H1 (cell line): ENCODE data around the gene IL32. TPM values are rescaled to one million over a fixed set of nuclear protein-coding genes. Genes with fewer than 3 reads are reported as not detected.

Experiments used
- E2F6 ChIP-seq: IDR thresholded peaks from 2 replicates; pipeline ENCODE4 v1.6.1; 2012; ENCODE audit warnings: inconsistent platforms
- GABPA ChIP-seq: IDR thresholded peaks from 2 replicates; pipeline ENCODE4 v1.6.1; 2011; ENCODE audit warnings: mild to moderate bottlenecking, low read length, moderate library complexity, borderline replicate concordance; ENCODE audit not compliant: insufficient read depth
- HDAC6 ChIP-seq: IDR thresholded peaks from one replicate; pipeline ENCODE4 v1.7.1; 2012; ENCODE audit warnings: low read depth, mild to moderate bottlenecking, inconsistent platforms, low read length, moderate library complexity
- JUN ChIP-seq: IDR thresholded peaks from 2 replicates; pipeline ENCODE4 v1.6.1; 2011; ENCODE audit warnings: low read depth, mild to moderate bottlenecking, improper control_type of control experiment, low read length
- JUND ChIP-seq: IDR thresholded peaks from 2 replicates; pipeline ENCODE4 v1.6.1; 2011; ENCODE audit warnings: mild to moderate bottlenecking, improper control_type of control experiment, low read length
- KDM4A ChIP-seq: IDR thresholded peaks from one replicate; pipeline ENCODE4 v1.7.1; 2012; ENCODE audit warnings: low read depth, mild to moderate bottlenecking, moderate library complexity, low read length, inconsistent platforms; ENCODE audit not compliant: severe bottlenecking
- MAX ChIP-seq: IDR thresholded peaks from 2 replicates; pipeline ENCODE4 v1.6.1; 2012; ENCODE audit warnings: inconsistent platforms
- NANOG ChIP-seq: IDR thresholded peaks from 2 replicates; pipeline ENCODE4 v1.6.1; 2011; ENCODE audit warnings: low read length, low read depth, mild to moderate bottlenecking, inconsistent platforms; ENCODE audit not compliant: insufficient read depth, poor library complexity, severe bottlenecking
- NRF1 ChIP-seq: IDR thresholded peaks from 2 replicates; pipeline ENCODE4 v1.6.1; 2011; ENCODE audit warnings: mild to moderate bottlenecking, low read depth, low read length, improper control_type of control experiment
- POLR2A ChIP-seq, 2 experiments: IDR thresholded peaks; 1 replicate in 1 of 2; 2 replicates in 1 of 2; pipeline ENCODE4 v1.6.1; 2011; ENCODE audit warnings: low read depth in 2 of 2, low read length in 2 of 2, mild to moderate bottlenecking in 2 of 2; ENCODE audit errors: control extremely low read depth in 1 of 2
- RAD21 ChIP-seq, 2 experiments: IDR thresholded peaks in 1 of 2; conservative IDR thresholded peaks in 1 of 2; 2 replicates each; pipeline ENCODE4 v1.6.1; 2011; ENCODE audit warnings: low read depth in 2 of 2, low read length in 2 of 2, improper control_type of control experiment in 1 of 2, inconsistent platforms in 1 of 2, mild to moderate bottlenecking in 1 of 2, moderate library complexity in 1 of 2
- SIX5 ChIP-seq: IDR thresholded peaks from 2 replicates; pipeline ENCODE4 v1.6.1; 2011; ENCODE audit warnings: mild to moderate bottlenecking, low read depth, low read length
- SP1 ChIP-seq: IDR thresholded peaks from 2 replicates; pipeline ENCODE4 v1.6.1; 2011; ENCODE audit warnings: low read depth, low read length
- SP4 ChIP-seq: IDR thresholded peaks from 2 replicates; pipeline ENCODE4 v1.6.1; 2012; ENCODE audit warnings: low read length, inconsistent platforms
- SRF ChIP-seq: IDR thresholded peaks from 2 replicates; pipeline ENCODE4 v1.6.1; 2011; ENCODE audit warnings: mild to moderate bottlenecking, low read depth, low read length, moderate library complexity
- SUZ12 ChIP-seq: fragments of 200-600 bp; sonication (generic); IDR thresholded peaks from 2 replicates; pipeline ENCODE4 v1.6.1; 2012; ENCODE audit warnings: mild to moderate bottlenecking, inconsistent platforms, low read length, moderate library complexity, mixed read lengths
- TEAD4 ChIP-seq: IDR thresholded peaks from 2 replicates; pipeline ENCODE4 v1.6.1; 2012; ENCODE audit warnings: low read depth, low read length, inconsistent platforms, mixed read lengths
- USF2 ChIP-seq: IDR thresholded peaks from 2 replicates; pipeline ENCODE4 v1.6.1; 2011; ENCODE audit warnings: low read length, improper control_type of control experiment
- ZNF274 ChIP-seq: IDR thresholded peaks from 2 replicates; pipeline ENCODE4 v1.7.0; 2012; ENCODE audit warnings: low read length, borderline replicate concordance; ENCODE audit errors: extremely low read depth
- polyA plus RNA-seq, 7 experiments: library from polyadenylated mRNA; depleted of rRNA in 3 of 7; stranded (reverse) in 5 of 7; unstranded in 2 of 7; fragments of >200 nt in 5 of 7; fragments of 200-250 nt in 2 of 7; gene quantifications; 1 replicate in 5 of 7; 2 replicates in 1 of 7; 4 replicates in 1 of 7; pipeline versions ENCODE4 v1.2.1 to v1.2.3, GENCODE V29; 2011 to 2013; ENCODE audit warnings: missing spikeins in 2 of 7, mixed read lengths in 2 of 7
- total RNA-seq: library from RNA; stranded (reverse); fragmentation: NEBNext Ultra II Directional; extraction: Animal tissue kit (Norgen Biotek cat#: 25700); gene quantifications from 2 replicates; pipeline ENCODE4 v1.2.1, GENCODE V29; 2021

Gene IL32
- total and polyA plus RNA-seq, 2 of the 8 experiments (the other 6 are each of a cell fraction or from before 2014, with no cell fraction given) = 2.7 to 5.0 TPM

DNA sequence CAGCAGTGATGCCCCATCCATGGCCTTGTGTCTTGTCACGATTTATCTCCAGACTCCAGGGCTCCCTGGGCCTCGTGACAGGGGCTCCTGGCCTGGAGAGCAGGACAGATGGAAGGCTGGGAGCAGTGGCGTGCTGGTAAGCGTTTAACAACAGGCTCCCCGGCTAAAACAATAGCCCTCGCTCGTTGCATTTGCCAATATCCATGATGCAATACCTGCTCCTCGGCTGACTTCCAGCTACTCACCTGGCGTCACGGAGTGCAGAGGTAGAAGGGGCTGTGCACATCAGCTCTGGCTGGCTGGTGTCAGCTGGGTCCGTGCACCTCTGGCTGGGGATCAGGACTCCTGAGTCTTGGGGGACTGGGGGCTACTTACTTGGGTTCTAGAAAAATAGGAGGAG is 27.2 kb upstream of the IL32 start (continued):
- TF ChIP-seq E2F6 (0 out of 2 replicates have a peak, but pooled peaks have one; percentile 25), ZNF274 (no peak), RAD21 (IDR thresholded peaks at IDR 0.05 in 1 of 2, conservative IDR thresholded peaks at IDR 0.05 in 1 of 2; ENCODE audit: low read depth in 2 of 2, low read length in 2 of 2) (no peak), USF2 (no peak), SP1 (no peak), TEAD4 (no peak), GABPA (no peak), SP4 (no peak), KDM4A (no peak), JUND (peak; percentile 82), POLR2A (IDR thresholded peaks at IDR 0.05; ENCODE audit: control extremely low read depth in 1 of 2, low read depth in 2 of 2, low read length in 2 of 2) (no peak), SIX5 (no peak), HDAC6 (no peak), NRF1 (no peak), SUZ12 (no peak), JUN (no peak), SRF (no peak), NANOG (no peak), MAX (peak; percentile 20)
